GM19035 (cell line): ENCODE measurements around the gene SYTL1.

Experiments used
- ATAC-seq: cut with Tn5 transposase; IDR thresholded peaks from one replicate; pipeline ENCODE4 v1.9.1; 2021; ENCODE audit not compliant: unreplicated experiment

SYTL1 gene, protein sequence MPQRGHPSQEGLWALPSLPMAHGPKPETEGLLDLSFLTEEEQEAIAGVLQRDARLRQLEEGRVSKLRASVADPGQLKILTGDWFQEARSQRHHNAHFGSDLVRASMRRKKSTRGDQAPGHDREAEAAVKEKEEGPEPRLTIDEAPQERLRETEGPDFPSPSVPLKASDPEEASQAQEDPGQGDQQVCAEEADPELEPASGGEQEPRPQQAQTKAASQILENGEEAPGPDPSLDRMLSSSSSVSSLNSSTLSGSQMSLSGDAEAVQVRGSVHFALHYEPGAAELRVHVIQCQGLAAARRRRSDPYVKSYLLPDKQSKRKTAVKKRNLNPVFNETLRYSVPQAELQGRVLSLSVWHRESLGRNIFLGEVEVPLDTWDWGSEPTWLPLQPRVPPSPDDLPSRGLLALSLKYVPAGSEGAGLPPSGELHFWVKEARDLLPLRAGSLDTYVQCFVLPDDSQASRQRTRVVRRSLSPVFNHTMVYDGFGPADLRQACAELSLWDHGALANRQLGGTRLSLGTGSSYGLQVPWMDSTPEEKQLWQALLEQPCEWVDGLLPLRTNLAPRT

DNA sequence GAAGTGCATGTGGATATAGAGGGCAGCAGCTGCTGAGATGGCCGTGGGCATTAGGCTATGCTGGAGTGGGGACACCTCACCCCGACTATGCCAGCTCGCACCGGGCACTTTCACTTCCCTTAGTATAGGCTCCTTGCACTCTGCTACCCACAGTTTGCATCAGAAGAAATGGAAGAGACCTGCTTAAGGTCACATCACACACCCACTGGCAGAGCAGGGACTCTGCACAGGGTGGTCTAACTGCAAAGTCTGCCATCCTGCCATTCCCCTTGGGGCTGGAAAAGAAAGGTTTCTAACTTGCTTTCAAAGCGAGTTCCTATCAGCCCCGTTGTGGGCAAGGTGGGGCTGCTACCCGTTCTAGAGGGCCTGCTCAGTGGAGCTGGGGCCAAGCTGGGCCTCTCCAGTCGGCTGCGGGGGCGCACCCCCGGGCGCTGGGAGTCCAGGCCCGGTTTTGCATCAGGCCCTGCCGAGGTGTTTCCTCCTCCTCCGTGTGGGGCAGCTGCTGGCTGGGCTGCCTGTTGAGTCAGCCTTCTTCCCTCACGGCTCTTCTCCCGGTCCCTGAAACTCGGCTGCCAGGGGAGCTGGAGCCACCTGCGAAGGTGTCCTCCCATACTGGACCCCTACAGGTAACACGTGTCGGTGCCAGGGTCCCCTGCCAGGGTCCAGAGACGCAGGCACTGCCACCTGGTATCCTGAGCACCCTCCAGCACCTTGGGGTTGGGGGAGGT is at the start of gene SYTL1:
Gene SYTL1 (plus strand): TSS at position 498 of the 728 bp plus-strand sequence. CDS start 3,313 bp downstream, outside the sequence.
- no peak for ATAC-seq

DNA sequence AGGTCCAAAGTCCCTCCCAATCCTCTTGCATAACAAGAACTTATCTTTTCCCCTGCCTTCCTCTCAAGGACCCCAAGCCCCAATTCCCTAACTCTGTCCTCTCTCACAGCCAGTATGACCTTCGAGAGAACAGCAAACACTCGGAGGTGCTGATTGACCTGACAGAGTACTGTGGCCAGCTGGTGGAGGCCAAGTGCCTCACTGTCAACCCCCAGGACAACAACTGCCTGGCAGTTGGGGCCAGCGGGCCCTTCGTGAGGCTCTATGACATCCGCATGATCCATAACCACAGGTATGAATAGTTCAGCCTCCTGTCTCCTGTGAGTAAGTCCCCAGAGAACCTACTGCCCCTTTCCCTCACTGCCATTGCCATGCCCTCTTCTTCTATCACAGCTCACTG is 49.7 kb upstream of the SYTL1 start:
- no peak for ATAC-seq

DNA sequence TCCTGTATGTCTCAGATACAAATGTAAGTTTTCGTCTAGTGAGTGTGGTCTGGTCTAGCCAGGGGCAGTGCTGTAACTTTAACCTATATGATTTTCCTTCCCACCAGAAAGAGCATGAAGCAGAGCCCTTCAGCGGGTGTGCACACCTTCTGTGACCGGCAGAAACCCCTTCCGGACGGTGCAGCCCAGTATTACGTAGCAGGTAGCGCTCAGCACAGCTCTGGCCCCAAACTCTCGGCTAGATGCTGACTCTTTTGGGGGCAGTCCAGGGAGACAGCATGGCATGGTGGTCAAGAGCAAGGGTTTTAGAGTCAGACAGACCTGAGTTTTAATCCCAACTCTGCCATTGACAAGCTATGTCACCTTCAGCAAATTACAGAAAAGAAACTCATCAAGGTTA is 47.9 kb upstream of the SYTL1 start:
- no peak for ATAC-seq

DNA sequence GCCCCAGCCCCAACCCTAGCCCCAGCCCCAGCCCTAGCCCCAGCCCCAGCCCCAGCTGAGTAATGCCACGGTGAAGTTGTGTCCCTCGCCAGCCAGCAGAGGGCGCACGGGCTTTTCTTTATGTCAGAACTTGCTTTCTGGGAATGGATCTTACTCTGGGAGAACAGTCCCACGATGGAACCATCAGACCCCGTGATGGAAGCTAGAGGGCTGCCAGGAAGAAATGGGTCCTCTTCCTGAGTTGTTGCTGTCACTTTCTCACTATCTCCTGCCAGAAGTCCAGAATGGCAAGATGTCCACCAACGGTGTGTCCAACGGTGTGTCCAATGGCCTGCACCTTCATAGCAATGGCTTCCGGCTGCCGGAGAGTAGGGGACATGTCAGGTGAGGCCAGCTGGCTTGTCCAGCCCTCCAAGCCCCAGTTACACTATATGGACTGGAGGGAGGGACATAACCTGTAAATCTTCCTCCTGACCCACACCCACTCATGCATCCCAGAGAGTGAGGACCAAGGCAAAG is 45.0 kb upstream of the SYTL1 start:
- no peak for ATAC-seq

DNA sequence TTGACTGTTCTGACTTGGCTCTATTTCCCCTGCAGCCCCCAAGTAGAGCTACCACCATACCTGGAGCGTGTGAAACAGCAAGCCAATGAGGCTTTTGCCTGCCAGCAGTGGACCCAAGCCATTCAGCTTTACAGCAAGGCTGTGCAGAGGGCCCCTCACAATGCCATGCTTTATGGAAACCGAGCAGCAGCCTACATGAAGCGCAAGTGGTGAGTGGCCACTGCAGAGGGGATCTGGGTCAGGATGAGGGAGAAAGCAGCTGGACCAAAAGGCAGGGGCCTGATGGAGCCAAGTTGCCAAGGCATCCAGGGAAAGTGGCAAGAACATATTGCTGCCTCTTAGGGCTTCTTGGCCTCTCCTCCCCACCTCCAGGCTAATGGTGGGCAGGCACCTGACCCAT is 43.9 kb upstream of the SYTL1 start:
- no peak for ATAC-seq

DNA sequence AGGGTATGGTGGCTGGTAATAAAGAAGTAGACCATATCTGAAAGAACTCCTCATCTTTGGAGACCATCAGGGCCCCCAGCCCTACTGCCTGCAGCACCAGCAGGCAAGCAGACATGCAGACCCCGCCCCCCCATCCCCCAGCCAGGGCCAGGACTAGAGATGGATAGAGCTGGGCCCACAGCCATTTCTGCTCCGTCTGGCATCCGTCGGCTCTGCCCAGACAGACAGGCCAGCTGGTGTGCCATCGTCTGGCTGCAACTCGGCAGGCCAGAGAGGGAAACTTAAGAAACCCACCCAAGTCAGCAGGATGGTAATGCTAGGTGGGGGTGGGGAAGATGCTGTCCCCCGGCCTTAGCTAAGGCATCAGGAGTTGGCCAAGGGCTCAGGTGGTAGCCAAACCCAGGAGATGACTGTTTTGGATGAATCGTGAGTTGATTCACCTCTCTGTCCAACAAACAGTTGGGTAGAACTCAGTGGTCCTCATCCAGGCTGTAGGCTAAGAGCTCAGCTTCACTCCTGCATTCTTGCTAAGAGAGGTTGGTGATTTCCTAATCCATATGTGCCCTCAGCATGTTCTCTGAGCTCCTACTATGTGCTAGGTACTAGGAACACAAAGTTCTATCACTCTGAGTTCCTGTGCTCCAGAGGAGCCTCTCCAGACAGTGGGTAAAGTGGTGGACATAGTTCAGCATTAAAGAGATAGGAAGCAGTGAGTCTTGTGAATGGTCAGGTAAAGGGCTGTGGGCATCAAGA is 43.0 kb upstream of the SYTL1 start:
- ATAC-seq, result no peak

DNA sequence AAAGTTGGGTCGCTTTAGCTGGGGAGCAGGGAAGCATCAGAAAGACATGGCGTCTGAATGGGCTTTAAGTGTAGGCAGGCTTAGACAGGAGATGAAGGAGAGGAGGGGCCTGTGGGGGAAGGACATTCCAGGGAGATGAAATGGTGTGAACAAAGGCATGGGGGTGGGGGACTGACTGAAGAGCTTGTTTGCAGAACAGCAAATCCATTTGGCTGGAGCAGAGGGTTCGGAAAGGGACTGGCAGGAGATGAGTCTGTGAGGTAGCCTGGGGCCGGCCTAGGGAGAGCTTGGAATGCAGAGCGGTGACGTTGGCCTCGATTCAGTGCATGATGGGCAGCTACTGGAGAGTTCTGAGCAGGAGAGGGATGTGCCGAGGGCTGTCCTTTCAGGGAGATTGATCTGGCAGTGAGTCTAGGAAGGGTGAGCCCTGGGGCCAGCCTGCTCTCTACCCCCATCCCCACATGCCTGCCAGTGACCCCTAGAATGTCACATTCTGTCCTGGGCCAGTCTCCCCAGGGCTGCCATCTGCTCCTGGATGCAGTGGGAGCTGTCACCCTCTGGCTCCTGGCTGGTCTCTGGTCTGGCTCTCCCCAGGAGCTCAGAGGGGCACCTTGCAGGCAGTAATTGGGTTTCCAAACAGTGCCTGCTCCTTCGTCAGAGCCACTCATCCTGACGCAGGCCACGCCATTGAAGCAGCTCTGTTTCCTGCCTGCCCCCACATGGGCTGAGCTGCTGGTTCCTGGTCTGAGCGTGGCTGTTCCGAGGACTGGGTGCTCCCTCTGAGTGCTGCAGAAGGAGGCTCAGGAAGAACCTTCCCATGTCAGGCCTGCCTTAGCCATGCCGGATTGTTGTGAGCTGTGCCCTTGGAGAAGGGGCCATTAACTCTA is 42.2 kb upstream of the SYTL1 start:
- no peak for ATAC-seq

DNA sequence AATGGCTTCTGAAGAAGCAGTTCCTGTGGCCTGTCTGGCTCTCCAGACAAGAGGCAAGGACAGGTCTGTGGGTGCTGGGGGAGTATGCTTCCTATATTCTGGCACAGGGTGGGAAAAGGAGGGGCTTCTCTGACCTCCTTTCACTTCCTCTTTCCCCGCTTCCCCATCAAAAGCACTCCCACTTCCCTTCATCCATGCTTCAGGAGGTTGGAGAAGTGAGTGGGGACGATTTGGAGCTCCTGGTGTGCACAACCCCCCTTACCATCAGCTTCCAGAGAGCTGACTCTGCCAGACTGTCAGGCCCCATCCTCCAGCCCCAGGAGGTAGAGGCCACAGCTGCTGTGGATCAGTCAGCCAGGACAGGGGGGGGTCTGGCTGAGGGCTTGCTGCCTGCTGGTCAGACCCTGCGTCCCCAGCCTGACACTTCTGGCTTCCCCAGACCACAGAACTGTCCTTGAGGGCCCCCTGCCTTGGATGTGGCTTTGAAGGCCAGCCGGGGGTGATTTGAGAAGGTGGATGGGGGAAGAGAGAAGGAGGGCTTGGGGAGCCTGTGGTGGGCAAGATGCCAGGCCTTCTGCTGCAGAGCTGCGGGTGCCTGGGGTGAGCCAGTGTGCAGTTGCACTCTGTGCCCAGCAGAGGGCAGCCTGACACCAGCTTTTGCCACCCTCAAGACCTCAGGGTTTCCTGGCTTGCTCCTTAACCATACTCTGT is 41.3 kb upstream of the SYTL1 start:
- no peak for ATAC-seq

DNA sequence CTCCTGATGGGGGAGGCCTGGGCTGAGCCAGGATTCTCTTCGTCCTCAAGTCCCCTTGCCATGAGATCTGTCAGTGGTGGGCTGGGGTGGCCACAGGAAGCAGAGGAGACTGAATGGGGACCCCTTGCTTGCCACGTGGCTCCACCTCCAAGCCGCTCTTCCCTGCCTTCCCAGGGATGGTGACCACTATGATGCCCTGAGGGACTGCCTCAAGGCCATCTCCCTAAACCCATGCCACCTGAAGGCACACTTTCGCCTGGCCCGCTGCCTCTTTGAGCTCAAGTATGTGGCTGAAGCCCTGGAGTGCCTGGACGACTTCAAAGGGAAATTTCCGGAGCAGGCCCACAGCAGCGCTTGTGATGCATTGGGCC is 40.8 kb upstream of the SYTL1 start:
- ATAC-seq, result no peak

DNA sequence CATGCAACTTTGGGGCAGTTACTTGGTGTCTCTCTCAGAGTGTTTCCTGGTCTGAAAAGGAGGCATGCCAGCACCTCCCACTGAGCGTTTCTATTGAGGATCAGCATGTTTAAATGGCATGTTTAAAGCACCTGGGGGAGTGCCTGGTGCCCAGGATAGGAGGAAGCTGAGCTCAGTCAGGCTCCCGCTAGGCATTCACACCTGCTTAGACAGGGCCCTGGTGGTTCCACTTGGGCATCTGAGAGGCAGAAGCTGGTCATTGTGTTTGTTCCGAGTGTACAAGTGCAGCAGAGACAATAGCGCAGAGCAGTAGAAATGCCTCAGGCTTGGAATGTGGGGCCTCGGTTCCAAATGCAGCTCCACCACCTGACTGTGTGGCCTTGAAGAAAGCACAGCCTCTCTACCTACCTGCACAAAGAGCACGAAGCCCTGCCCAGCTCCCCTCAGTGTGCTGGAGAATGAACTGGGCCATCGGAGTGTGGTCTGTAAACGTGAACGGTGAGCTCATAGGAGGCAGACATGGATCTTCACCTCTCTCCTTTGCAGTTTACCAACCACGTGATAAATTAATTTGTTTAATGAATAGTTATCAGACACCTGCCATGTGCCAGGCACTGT is 40.1 kb upstream of the SYTL1 start:
- no peak for ATAC-seq

DNA sequence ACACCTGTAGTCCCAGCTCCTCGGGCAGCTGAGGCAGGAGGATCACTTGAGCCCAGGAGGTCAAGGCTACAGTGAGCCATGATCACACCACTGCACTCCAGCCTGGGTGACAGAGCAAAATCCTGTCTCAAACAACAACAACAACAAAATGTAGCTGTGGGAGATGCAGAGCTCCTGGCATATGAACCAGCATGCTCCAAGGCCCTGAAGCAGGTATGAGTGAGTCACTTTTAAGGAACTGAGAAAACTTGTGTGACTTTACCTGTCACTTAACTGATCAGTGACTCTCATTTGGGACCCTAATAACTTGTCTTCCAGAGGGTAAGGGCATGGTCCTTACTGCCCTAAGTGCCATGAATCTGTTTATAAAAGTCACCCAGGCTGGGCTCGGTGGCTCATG is 39.2 kb upstream of the SYTL1 start:
- no peak for ATAC-seq

DNA sequence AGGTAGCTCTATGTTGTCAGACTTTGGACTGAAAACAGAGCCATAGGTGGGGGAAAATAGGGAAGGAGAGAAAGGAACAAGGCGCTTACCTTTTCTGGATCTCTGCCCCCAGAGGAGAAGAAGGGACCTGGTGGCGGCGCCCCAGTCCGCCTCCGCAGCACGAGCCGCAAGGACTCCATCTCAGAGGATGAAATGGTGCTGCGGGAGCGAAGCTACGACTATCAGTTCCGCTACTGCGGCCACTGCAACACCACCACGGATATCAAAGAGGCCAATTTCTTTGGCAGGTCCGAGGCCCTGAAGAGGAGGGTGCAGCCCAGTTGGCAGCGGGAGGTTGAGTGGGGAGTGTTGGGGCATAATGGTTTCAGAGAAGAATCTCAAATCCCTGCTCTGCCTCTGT is 38.3 kb upstream of the SYTL1 start:
- ATAC-seq, result no peak

DNA sequence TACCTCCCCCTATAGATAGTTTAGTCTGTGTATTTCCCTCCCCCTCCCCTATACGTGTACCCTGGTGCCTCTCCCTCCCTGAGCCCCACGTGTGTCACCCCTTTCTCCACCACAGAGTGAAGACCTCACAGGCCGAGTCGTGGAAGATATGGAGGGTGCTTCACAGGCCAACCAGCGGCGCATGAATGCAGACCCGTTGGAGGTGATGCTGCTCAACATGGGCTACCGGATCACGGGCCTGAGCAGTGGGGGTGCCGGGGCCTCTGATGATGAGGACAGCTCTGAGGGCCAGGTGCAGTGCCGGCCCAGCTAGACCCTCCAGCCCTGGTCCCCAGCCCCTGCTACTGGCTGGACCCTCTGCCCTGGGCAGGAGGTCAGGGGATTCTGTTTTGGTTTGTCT is 35.8 kb upstream of the SYTL1 start:
- ATAC-seq, result no peak

DNA sequence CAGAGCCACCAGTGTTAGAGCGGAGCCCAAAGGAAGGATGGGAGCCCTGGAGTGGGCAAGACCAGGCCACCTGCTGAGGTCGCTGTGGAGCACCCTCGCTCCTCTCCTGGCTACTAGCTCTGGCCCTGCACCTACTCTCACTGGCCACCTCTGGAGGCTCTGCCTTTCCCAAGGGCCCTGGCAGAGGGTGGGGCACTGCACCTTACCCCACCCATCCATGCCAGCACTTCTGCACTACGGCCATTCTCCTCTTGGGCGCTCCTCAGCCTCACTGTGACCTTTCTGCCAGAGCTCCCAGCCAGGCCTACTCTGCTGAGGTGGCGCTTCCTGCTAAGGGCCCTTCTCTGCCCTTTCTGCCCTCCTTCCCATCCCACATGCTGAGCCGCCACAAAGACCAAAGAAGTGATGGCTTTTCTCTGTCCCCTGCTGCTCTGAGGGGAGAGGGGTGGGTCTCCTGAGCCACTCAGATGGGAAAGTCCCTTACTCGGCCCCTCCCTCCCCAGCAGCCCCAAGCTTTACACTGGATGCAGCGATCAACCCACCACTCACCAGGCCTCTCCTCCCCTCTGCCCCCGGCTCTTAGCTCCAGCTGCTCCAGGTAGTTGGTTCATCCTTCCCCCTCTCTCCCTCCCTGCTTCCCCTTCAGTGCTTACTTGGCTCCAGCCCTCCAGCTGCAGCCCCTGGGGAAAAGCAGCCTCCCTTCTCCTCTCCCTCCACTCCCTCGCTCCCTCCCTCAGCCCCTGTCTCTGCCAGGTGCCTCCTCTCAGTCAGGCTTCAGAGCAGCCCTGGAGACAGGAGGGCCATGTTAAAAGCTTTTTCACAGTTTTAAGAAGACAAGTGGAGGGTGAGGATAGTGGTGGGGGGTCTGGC is 34.7 kb upstream of the SYTL1 start:
- ATAC-seq, result no peak

DNA sequence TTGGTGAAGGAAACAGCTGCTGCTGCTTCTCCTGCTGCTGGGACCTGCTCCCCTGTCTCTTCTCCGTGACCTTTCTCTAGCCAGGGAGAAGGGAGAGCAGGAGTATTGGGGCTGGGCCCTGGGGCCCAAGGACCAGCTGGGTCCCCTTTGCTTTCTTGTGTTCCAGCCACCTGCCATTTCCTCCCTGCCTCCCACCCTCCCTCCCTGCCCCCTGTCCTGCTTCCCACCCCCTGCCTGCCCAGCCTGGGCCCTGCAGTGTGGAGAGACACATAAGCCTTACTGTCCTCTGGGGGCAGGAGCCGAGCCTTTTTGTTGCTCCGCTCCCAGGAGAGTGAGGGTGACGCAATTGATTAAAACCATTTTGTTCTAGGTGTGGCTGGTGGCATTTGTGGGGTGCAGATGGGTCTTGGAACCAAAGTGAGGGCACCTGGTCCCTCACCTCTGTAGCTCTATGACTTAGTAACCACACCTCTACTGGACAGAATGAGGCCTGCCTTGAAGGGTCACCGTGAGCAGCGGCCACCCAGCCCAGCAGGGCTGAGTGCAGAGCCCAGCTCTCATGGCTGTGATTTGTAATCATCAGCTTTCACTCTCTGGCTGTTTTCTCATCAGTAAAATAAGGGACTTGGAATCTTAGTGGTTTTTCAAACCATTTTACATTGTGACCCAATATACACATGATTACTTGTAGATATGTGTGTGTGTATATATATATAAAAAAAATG is 33.8 kb upstream of the SYTL1 start:
- no peak for ATAC-seq

DNA sequence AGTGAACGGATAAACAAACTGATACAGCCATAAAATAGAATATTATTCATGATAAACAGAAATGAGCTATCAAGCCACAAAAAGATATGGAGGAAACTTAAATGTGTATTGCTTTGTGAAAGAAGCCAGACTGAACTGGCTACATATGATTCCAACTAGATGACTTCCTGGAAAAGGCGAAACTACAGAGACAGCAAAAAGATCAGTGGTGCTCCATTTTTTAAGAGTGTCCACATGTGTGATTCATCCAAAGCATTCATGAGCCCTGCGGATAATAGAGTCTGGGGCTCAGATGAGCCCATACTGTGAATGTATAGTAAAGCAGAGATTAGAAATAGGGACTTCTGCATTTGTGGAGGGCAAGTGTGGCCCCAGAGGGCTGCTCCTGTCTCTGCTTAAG is 27.7 kb upstream of the SYTL1 start:
- ATAC-seq, result no peak

DNA sequence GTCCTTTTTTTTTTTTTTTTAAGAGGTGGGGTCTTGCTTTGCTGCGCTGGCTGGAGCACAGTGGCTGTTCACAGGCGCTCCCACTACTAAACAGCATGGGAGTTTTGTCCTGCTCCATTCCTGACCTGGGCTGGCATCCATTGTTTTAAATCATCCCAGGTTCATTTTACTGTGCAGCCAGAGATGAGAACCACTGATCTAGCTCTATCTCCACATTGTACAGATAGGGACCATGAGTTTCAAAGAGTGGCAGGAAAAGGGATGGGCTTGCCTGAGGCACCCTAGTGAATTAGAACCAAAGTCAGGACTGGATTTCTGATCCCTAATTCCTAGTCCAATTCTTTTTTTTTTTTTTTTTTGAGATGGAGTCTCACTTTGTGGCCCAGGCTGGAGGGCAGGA is 27.1 kb upstream of the SYTL1 start:
- ATAC-seq, result no peak

DNA sequence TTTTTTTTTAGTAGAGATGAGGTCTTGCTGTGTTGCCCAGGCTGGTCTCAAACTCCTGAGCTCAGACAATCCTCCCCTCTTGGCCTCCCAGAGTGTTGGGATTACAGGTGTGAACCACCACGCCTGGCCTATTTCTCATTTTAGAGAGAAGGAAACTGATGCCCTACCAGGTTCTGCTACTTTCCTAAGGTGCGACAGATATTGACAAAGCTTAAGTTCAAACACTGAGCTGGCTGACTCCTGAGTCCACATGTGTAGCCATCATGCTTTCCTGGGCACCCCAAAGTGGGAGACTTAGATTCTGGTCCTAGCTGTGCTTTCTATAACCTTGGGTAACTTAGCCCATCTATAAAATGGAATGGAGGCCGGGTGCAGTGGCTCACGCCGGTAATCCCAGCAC is 25.0 kb upstream of the SYTL1 start:
- no peak for ATAC-seq
